Smooth muscle cell (in vitro differentiated cells): Measurements from ENCODE around the gene BCAS3. TPM values are rescaled to one million over a fixed set of nuclear protein-coding genes. Genes with fewer than 3 reads are reported as not detected.
"Not testable (repeated sequence)": the region's sequence is repeated elsewhere in the genome, so short reads cannot be mapped to it uniquely, and the experiment has no call there.

Source experiments
- DNase-seq: peaks from one replicate; lab custom pipeline; 2025; ENCODE audit not compliant: unreplicated experiment; lab: John Stamatoyannopoulos, UW
- H2AFZ ChIP-seq: fragments of 200-600 bp; sonication (generic); 2 replicates; pipeline ENCODE4 v1.6.0; 2016; ENCODE audit warnings: antibody characterized with exemption, low read depth, mild to moderate bottlenecking
- H3F3A ChIP-seq: fragments of 200-600 bp; sonication (generic); 2 replicates; pipeline ENCODE4 v1.6.0; 2017; ENCODE audit warnings: antibody characterized with exemption, low read depth
- H3K27ac ChIP-seq: fragments of 200-600 bp; sonication (generic); 2 replicates; pipeline ENCODE4 v1.5.1; 2016; ENCODE audit warnings: low read depth, mild to moderate bottlenecking
- H3K27me3 ChIP-seq: fragments of 200-600 bp; sonication (generic); 2 replicates; pipeline ENCODE4 v1.6.1; 2016; ENCODE audit warnings: low read depth, mild to moderate bottlenecking
- H3K36me3 ChIP-seq: fragments of 200-600 bp; sonication (generic); 2 replicates; pipeline ENCODE4 v1.5.1; 2016; ENCODE audit warnings: low read depth
- H3K4me1 ChIP-seq: fragments of 200-600 bp; sonication (generic); 2 replicates; pipeline ENCODE4 v1.5.1; 2016; ENCODE audit warnings: low read depth
- H3K4me2 ChIP-seq: fragments of 200-600 bp; sonication (generic); 2 replicates; pipeline ENCODE4 v1.6.0; 2016; ENCODE audit warnings: mild to moderate bottlenecking
- H3K4me3 ChIP-seq: fragments of 200-600 bp; sonication (generic); 2 replicates; pipeline ENCODE4 v1.5.1; 2016; ENCODE audit warnings: mild to moderate bottlenecking
- H3K79me2 ChIP-seq: fragments of 200-600 bp; sonication (generic); 2 replicates; pipeline ENCODE4 v1.6.0; 2016; ENCODE audit warnings: low read depth, mild to moderate bottlenecking
- H3K9ac ChIP-seq: fragments of 200-600 bp; sonication (generic); 2 replicates; pipeline ENCODE4 v1.6.0; 2016; ENCODE audit warnings: low read depth
- H3K9me3 ChIP-seq: fragments of 200-600 bp; sonication (generic); replicated peaks from 2 replicates; pipeline ENCODE4 v1.5.1; 2016; ENCODE audit warnings: low read depth
- H4K20me1 ChIP-seq: fragments of 200-600 bp; sonication (generic); 2 replicates; pipeline ENCODE4 v1.6.0; 2016; ENCODE audit warnings: low read depth
- CTCF ChIP-seq: fragments of 200-600 bp; sonication (generic); IDR thresholded peaks from 2 replicates; pipeline ENCODE4 v1.5.1; 2017; ENCODE audit warnings: borderline replicate concordance, mild to moderate bottlenecking, antibody characterized with exemption; ENCODE audit not compliant: insufficient read depth, poor library complexity, severe bottlenecking
- WGBS: methylation state at CpG from one replicate; pipeline ENCODE4 v1.1.7; 2016; ENCODE audit warnings: low lambda C conversion rate; 5-methylcytosine and 5-hydroxymethylcytosine counted together
- polyA plus RNA-seq: library from polyadenylated mRNA; unstranded; fragments of >200 nt; fragmentation: Nextera tagmentation; extraction: Ambion mirVana; gene quantifications from 2 replicates; pipeline ENCODE4 v1.2.1, GENCODE V29; 2016
- total RNA-seq: library from RNA; depleted of rRNA; stranded (reverse); fragments of >200 nt; gene quantifications from 2 replicates; pipeline ENCODE4 v1.2.3, GENCODE V29; 2014

Gene BCAS3
- total and polyA plus RNA-seq, 2 experiments from 2014 or later: 17.2 to 54.5 TPM

DNA sequence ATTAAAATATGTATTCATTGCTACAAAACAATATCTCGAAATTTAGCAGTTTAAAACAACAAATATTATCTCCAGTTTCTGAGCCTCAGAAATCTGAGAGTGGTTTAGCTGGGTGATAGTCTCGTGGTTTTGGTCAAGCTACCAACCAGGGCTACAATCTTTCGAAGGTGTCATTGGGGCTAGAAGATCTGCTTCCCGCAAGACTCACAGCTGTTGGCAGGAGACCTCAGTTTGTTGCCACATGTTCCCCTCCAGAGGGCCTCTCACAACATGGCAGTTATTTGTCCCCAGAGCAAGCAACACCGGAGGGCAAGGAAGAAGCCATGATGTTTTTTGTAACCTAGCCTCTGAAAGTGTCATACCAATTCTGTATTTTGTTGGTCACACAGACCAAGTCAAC lies 12.0 kb upstream of the BCAS3 start:
- 96% methylated on average over 5 of the region's 5 CpGs for WGBS
- H3K27ac ChIP-seq: no peak overlapping the region
- no peak for TF ChIP-seq CTCF

DNA sequence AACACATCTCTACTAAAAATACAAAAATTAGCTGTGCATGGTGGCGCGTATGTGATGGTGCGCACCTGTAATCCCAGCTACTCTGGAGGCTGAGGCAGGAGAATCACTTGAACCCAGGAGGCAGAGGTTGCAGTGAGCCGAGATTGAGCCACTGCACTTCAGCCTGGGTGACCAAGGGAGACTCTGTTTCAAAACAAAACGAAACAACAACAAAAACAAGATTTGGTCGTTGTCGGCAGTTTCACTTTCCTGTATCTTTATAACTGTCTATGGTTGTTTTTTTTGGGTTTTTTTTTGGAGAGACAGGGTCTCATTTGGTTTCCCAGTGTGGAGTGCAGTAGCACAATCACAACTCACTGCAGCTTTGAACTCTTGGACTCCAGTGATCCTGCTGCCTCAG lies 8.9 kb upstream of the BCAS3 start:
- not testable (repeated sequence) for H3K9ac ChIP-seq, H3K4me2 ChIP-seq, H3K9me3 ChIP-seq, H3K79me2 ChIP-seq, H3F3A ChIP-seq, H3K27ac ChIP-seq, H3K4me3 ChIP-seq, DNase-seq, H3K4me1 ChIP-seq, H4K20me1 ChIP-seq, H3K36me3 ChIP-seq, H3K27me3 ChIP-seq, H2AFZ ChIP-seq
- 97% methylated on average over 7 of the region's 7 CpGs for WGBS

More for the DNA sequence above, 12.0 kb upstream of the BCAS3 start:
- Histone ChIP-seq H4K20me1 (peaks cover 9% of the 10 kb centered on the region), H3K36me3 (no peaks in the 10 kb centered on the region), H3K27me3 (no peaks in the 10 kb centered on the region), H3F3A (no peaks in the 10 kb centered on the region), H3K79me2 (no peaks in the 10 kb centered on the region), H3K4me2 (no peak overlapping the region), H3K4me1 (no peaks in the 10 kb centered on the region), H3K9me3 (no peaks in the 10 kb centered on the region), H3K9ac (no peak overlapping the region), H2AFZ (no peak overlapping the region), H3K4me3 (no peak overlapping the region)
- no peak for DNase-seq

- DNase-seq: no peak
These were observed 6.2 kb upstream of the BCAS3 start for GRCh38 chr17:60671482-60671881.

DNA sequence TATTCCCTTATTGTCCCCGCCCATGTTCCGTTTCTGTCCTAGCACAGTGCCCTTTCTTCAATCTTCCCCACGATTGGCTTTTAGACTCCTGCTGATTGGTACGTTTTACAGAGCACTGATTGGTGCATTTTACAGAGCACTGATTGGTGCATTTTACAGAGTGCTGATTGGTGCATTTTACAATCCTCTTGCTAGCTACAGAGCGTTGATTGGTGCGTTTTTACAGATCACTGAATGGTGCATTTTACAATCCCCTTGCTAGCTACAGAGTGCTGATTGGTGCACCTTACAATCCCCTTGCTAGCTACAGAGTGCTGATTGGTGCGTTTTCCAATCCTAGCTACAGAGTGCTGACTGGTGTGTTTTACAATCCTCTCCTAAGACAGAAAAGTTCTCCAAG lies 3.0 kb upstream of the BCAS3 start:
- 89% methylated on average over 7 of the region's 7 CpGs for WGBS
- not testable (repeated sequence) for DNase-seq, H3K9me3 ChIP-seq, H3K27me3 ChIP-seq, H3K4me2 ChIP-seq, H3K27ac ChIP-seq, H4K20me1 ChIP-seq, H3K4me3 ChIP-seq, H3K79me2 ChIP-seq, H3K36me3 ChIP-seq, H3K9ac ChIP-seq, H2AFZ ChIP-seq, H3F3A ChIP-seq
- H3K4me1 ChIP-seq: peaks cover 11% of the 10 kb centered on the region

More at GRCh38 chr17:60671482-60671881, 6.2 kb upstream of the BCAS3 start:
- H3K27me3 ChIP-seq: no peaks in the 10 kb centered on the region
- WGBS: 55% methylated on average over 2 of the region's 2 CpGs
- no peaks in the 10 kb centered on the region for H3K9me3 ChIP-seq
- no peak overlapping the region for H3K4me2 ChIP-seq
- no peak overlapping the region for H3K9ac ChIP-seq
- H4K20me1 ChIP-seq: no peaks in the 10 kb centered on the region
- no peaks in the 10 kb centered on the region for H3F3A ChIP-seq
- no peaks in the 10 kb centered on the region for H3K79me2 ChIP-seq
- no peaks in the 10 kb centered on the region for H3K4me1 ChIP-seq
- no peak overlapping the region for H2AFZ ChIP-seq
- TF ChIP-seq CTCF: no peak
- no peak overlapping the region for H3K4me3 ChIP-seq
- H3K27ac ChIP-seq: no peak overlapping the region
- H3K36me3 ChIP-seq: no peaks in the 10 kb centered on the region

DNA sequence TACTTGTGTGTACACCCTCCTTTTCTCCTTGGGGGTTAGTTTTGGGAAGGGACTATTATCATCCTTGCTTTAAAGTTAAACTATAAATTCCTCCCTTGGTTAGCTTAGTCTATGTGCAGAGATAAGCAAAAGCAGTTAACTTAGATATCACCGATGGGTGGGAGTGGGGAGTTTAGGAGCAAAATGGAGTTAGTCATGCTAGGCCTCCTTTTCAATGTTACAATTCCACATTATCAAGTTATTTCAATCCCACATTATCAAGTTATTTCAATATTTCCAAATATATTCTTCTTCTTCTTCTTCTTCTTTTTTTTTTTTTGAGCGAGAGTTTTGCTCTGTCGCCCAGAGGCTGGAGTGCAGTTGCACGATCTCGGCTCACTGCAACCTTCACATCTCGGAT lies 1.7 kb upstream of the BCAS3 start:
- TF ChIP-seq CTCF: no peak
- no peaks in the 10 kb centered on the region for H3K9me3 ChIP-seq
- DNase-seq: no peak
- WGBS: 89% methylated on average over 6 of the region's 6 CpGs
- H3K36me3 ChIP-seq: no peaks in the 10 kb centered on the region
- H4K20me1 ChIP-seq: no peaks in the 10 kb centered on the region
- H2AFZ ChIP-seq: no peak overlapping the region
- no peak overlapping the region for H3K27ac ChIP-seq
- no peak overlapping the region for H3K9ac ChIP-seq
- no peaks in the 10 kb centered on the region for H3K79me2 ChIP-seq
- no peak overlapping the region for H3K4me2 ChIP-seq
- no peak overlapping the region for H3K4me3 ChIP-seq
- H3K27me3 ChIP-seq: no peaks in the 10 kb centered on the region
- H3K4me1 ChIP-seq: peaks cover 11% of the 10 kb centered on the region
- H3F3A ChIP-seq: no peaks in the 10 kb centered on the region
